ENCODE results near the gene NPW. TPM values are rescaled to one million over a fixed set of nuclear protein-coding genes. Genes with fewer than 3 reads are reported as not detected.

NPW gene
- total RNA-seq, 1 experiment from 2014 or later: 7.1 TPM

DNA sequence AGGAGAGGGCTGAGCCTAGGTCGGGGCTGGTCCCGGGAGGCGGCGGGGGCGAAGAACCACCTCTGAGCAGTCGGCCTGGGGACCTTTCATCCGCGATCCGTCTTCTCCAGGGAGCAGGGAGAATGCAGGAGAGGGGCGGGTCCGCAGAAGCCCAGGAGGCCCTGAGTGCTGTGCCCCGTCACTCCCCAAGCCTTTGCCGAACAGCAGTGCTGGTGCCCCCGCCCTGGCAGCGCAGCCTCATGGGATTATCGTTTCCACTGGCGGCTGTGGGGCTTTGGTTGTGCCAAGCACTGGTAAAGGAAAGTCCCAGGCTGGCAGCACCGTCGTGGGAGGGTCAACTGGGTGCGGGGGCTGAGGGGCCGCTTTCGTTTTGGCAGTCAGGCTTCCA is 47.1 kb upstream of the NPW start:
- H3K9me3 Mint-ChIP-seq: no peaks in the 10 kb centered on the region; a peak in 2 of 5 replicates
- peak overlapping the region; percentile 68 for H3K9ac ChIP-seq (ENCODE audit: extremely low read depth, insufficient read length, low read length)
- no peak overlapping the region for H2BK20ac ChIP-seq (ENCODE audit: low read depth, low read length, poor library complexity, severe bottlenecking)
- H4K8ac ChIP-seq (replicated peaks; ENCODE audit: insufficient read length, low read depth, low read length): no peak overlapping the region
- no peaks in the 10 kb centered on the region for H3K27me3 ChIP-seq (ENCODE audit: insufficient read depth, low read length)
- 0 out of 7 replicates have a peak overlapping the region, but pooled peaks of 1 of the 3 experiments have one; percentile 42 for H3K27ac Mint-ChIP-seq
- H3K4me1 ChIP-seq (ENCODE audit: insufficient read depth, low read length): no peaks in the 10 kb centered on the region
- no peak for TF ChIP-seq CTCF (conservative IDR thresholded peaks at IDR 0.05)
- H2BK120ac ChIP-seq (ENCODE audit: low read depth, low read length, poor library complexity, severe bottlenecking): no peak overlapping the region
- H3K56ac ChIP-seq (ENCODE audit: insufficient read length, low read depth, low read length): no peak overlapping the region
- no peak overlapping the region for H3T11ph ChIP-seq (ENCODE audit: low read length)
- peaks cover 10 to 25% (median 25%) of the 10 kb centered on the region in 3 experiments for H3K36me3 Mint-ChIP-seq (ENCODE audit: insufficient read depth in 1 of 3, low read depth in 3 of 3)
- DNase-seq: no peak
- peaks cover 5% of the 10 kb centered on the region for H3K79me1 ChIP-seq (ENCODE audit: insufficient read depth, low read depth, low read length, poor library complexity, severe bottlenecking)
- peaks cover 6% of the 10 kb centered on the region; the same call in 1 of the 2 replicates for H3K79me2 ChIP-seq (ENCODE audit: insufficient read depth, low read length)
- no peak overlapping the region for H3K27ac ChIP-seq (ENCODE audit: insufficient read length, low read depth, low read length)
- H3K4me1 Mint-ChIP-seq: peaks cover 8 to 14% of the 10 kb centered on the region in 2 experiments
- H4K5ac ChIP-seq (ENCODE audit: insufficient read length, low read depth, low read length): no peak overlapping the region
- peaks cover 8% of the 10 kb centered on the region for H3K23me2 ChIP-seq (ENCODE audit: insufficient read length, low read depth, low read length, poor library complexity, severe bottlenecking)
- no peaks in the 10 kb centered on the region for H4K20me1 ChIP-seq (ENCODE audit: control insufficient read depth, insufficient read depth, insufficient read length)
- no peak overlapping the region for H4K91ac ChIP-seq (ENCODE audit: insufficient read length, low read depth, low read length)
- H2BK12ac ChIP-seq (ENCODE audit: insufficient read length, low read depth, low read length): no peak overlapping the region
- H3K23ac ChIP-seq (ENCODE audit: insufficient read length, low read depth, low read length): no peak overlapping the region
- no CpG with 5 or more reads among the region's 22 CpGs for WGBS (ENCODE audit: extremely low coverage, insufficient read length, low lambda C conversion rate)
- no peak overlapping the region for H2BK15ac ChIP-seq (ENCODE audit: low read depth, low read length)
- H3K14ac ChIP-seq (ENCODE audit: insufficient read depth, low read length): no peak overlapping the region
- no peak overlapping the region for H2BK5ac ChIP-seq (ENCODE audit: insufficient read length, low read length)
- H2AFZ ChIP-seq (ENCODE audit: low read length): no peak overlapping the region
- H3K4me3 Mint-ChIP-seq: peak overlapping the region; percentile 93 to 96
- no peak overlapping the region for H2AK5ac ChIP-seq (ENCODE audit: insufficient read length, low read length)
- no peak overlapping the region for H3K4ac ChIP-seq (ENCODE audit: low read depth, low read length)
- H3K9me3 ChIP-seq (ENCODE audit: control insufficient read depth, low read depth, low read length): no peaks in the 10 kb centered on the region
- peak overlapping the region; percentile 62 for H3K4me2 ChIP-seq (ENCODE audit: insufficient read depth, insufficient read length, low read length)
- no peak overlapping the region for H3K18ac ChIP-seq (ENCODE audit: insufficient read length, low read depth, low read length)
- no peaks in the 10 kb centered on the region for H3K27me3 Mint-ChIP-seq (ENCODE audit: low read depth)

Measured in H9 (cell line).